Activated naive CD4-positive, alpha-beta T cell treated with anti-CD3 and anti-CD28 coated beads, Interleukin-2, amount 50 U/mL, for 24 hours (primary cell): ENCODE results near the gene SGIP1.

Experiments
- H3K27ac Mint-ChIP-seq: one replicate; pipeline ENCODE4 v1.8.0; 2021; ENCODE audit warnings: mild to moderate bottlenecking, mixed read lengths
- H3K27me3 Mint-ChIP-seq: one replicate; pipeline ENCODE4 v1.8.0; 2021; ENCODE audit warnings: mixed read lengths
- H3K36me3 Mint-ChIP-seq: one replicate; pipeline ENCODE4 v1.8.0; 2021; ENCODE audit warnings: mixed read lengths
- H3K4me1 Mint-ChIP-seq: one replicate; pipeline ENCODE4 v1.8.0; 2021; ENCODE audit warnings: mixed read lengths
- H3K4me3 Mint-ChIP-seq: one replicate; pipeline ENCODE4 v1.8.0; 2021; ENCODE audit warnings: mild to moderate bottlenecking, mixed read lengths
- H3K9me3 Mint-ChIP-seq: one replicate; pipeline ENCODE4 v1.8.0; 2021; ENCODE audit warnings: mixed read lengths

SGIP1 gene

GRCh38 chr1:66533804-66534740 is at the start of gene SGIP1:
Gene SGIP1 (plus strand): TSS chr1:66534153. CDS start chr1:66534359, 206 bp downstream.
- peaks cover 44% of the 10 kb centered on the region for H3K27me3 Mint-ChIP-seq
- no peak within 1 kb of the TSS for H3K27ac Mint-ChIP-seq
- H3K4me3 Mint-ChIP-seq, result peak within 1 kb of the TSS; percentile 88
- peaks cover 19% of the 10 kb centered on the region for H3K4me1 Mint-ChIP-seq
- no peaks in the 10 kb centered on the region for H3K9me3 Mint-ChIP-seq
- H3K36me3 Mint-ChIP-seq, result no peaks in the 10 kb centered on the region

GRCh38 chr1:66489151-66489550 is 44.8 kb upstream of the SGIP1 start:
- Mint-ChIP-seq H3K36me3 (no peaks in the 10 kb centered on the region), H3K4me1 (no peaks in the 10 kb centered on the region), H3K27ac (no peak overlapping the region), H3K9me3 (no peaks in the 10 kb centered on the region), H3K27me3 (no peaks in the 10 kb centered on the region), H3K4me3 (no peak overlapping the region)

- Mint-ChIP-seq H3K27me3 (no peaks in the 10 kb centered on the region), H3K4me1 (no peaks in the 10 kb centered on the region), H3K27ac (no peak overlapping the region), H3K9me3 (no peaks in the 10 kb centered on the region), H3K36me3 (no peaks in the 10 kb centered on the region), H3K4me3 (no peak overlapping the region)
These were observed 43.9 kb upstream of the SGIP1 start for GRCh38 chr1:66489972-66490601.

GRCh38 chr1:66490816-66491215 is 43.1 kb upstream of the SGIP1 start:
- no peaks in the 10 kb centered on the region for H3K4me1 Mint-ChIP-seq
- H3K36me3 Mint-ChIP-seq, result no peaks in the 10 kb centered on the region
- H3K27me3 Mint-ChIP-seq, result no peaks in the 10 kb centered on the region
- no peaks in the 10 kb centered on the region for H3K9me3 Mint-ChIP-seq
- H3K27ac Mint-ChIP-seq, result no peak overlapping the region
- no peak overlapping the region for H3K4me3 Mint-ChIP-seq

GRCh38 chr1:66492424-66492823 is 41.5 kb upstream of the SGIP1 start:
- Mint-ChIP-seq H3K36me3 (no peaks in the 10 kb centered on the region), H3K4me3 (no peak overlapping the region), H3K27me3 (peaks cover 3% of the 10 kb centered on the region), H3K9me3 (no peaks in the 10 kb centered on the region), H3K4me1 (no peaks in the 10 kb centered on the region), H3K27ac (no peak overlapping the region)

GRCh38 chr1:66493731-66494130 is 40.2 kb upstream of the SGIP1 start:
- H3K4me3 Mint-ChIP-seq, result no peak overlapping the region
- no peaks in the 10 kb centered on the region for H3K36me3 Mint-ChIP-seq
- no peaks in the 10 kb centered on the region for H3K4me1 Mint-ChIP-seq
- H3K27ac Mint-ChIP-seq, result no peak overlapping the region
- H3K27me3 Mint-ChIP-seq, result peaks cover 4% of the 10 kb centered on the region
- no peaks in the 10 kb centered on the region for H3K9me3 Mint-ChIP-seq

- H3K9me3 Mint-ChIP-seq, result no peaks in the 10 kb centered on the region
- H3K27ac Mint-ChIP-seq, result no peak overlapping the region
- H3K27me3 Mint-ChIP-seq, result peaks cover 6% of the 10 kb centered on the region
- no peak overlapping the region for H3K4me3 Mint-ChIP-seq
- H3K4me1 Mint-ChIP-seq, result no peaks in the 10 kb centered on the region
- no peaks in the 10 kb centered on the region for H3K36me3 Mint-ChIP-seq
These were observed 39.5 kb upstream of the SGIP1 start for GRCh38 chr1:66494482-66494881.

- H3K9me3 Mint-ChIP-seq, result no peaks in the 10 kb centered on the region
- H3K27me3 Mint-ChIP-seq, result peaks cover 14% of the 10 kb centered on the region
- no peak overlapping the region for H3K4me3 Mint-ChIP-seq
- H3K4me1 Mint-ChIP-seq, result no peaks in the 10 kb centered on the region
- H3K27ac Mint-ChIP-seq, result no peak overlapping the region
- H3K36me3 Mint-ChIP-seq, result no peaks in the 10 kb centered on the region
These were observed 38.5 kb upstream of the SGIP1 start for GRCh38 chr1:66495495-66495894.

GRCh38 chr1:66497910-66498309 is 36.0 kb upstream of the SGIP1 start:
- Mint-ChIP-seq H3K4me1 (no peaks in the 10 kb centered on the region), H3K4me3 (no peak overlapping the region), H3K36me3 (no peaks in the 10 kb centered on the region), H3K27me3 (peaks cover 17% of the 10 kb centered on the region), H3K27ac (no peak overlapping the region), H3K9me3 (no peaks in the 10 kb centered on the region)

GRCh38 chr1:66500301-66500700 is 33.7 kb upstream of the SGIP1 start:
- Mint-ChIP-seq H3K36me3 (no peaks in the 10 kb centered on the region), H3K9me3 (no peaks in the 10 kb centered on the region), H3K4me3 (no peak overlapping the region), H3K27me3 (peaks cover 22% of the 10 kb centered on the region), H3K4me1 (no peaks in the 10 kb centered on the region), H3K27ac (no peak overlapping the region)

- Mint-ChIP-seq H3K27ac (no peak overlapping the region), H3K27me3 (peaks cover 25% of the 10 kb centered on the region), H3K9me3 (no peaks in the 10 kb centered on the region), H3K36me3 (no peaks in the 10 kb centered on the region), H3K4me3 (no peak overlapping the region), H3K4me1 (no peaks in the 10 kb centered on the region)
These were observed 31.9 kb upstream of the SGIP1 start for GRCh38 chr1:66502086-66502485.

- Mint-ChIP-seq H3K4me1 (no peaks in the 10 kb centered on the region), H3K36me3 (no peaks in the 10 kb centered on the region), H3K4me3 (no peak overlapping the region), H3K27ac (no peak overlapping the region), H3K9me3 (no peaks in the 10 kb centered on the region), H3K27me3 (peaks cover 20% of the 10 kb centered on the region)
These were observed 30.0 kb upstream of the SGIP1 start for GRCh38 chr1:66503841-66504470.

- Mint-ChIP-seq H3K36me3 (no peaks in the 10 kb centered on the region), H3K27me3 (peaks cover 13% of the 10 kb centered on the region), H3K9me3 (no peaks in the 10 kb centered on the region), H3K4me3 (no peak overlapping the region), H3K27ac (no peak overlapping the region), H3K4me1 (no peaks in the 10 kb centered on the region)
These were observed 28.1 kb upstream of the SGIP1 start for GRCh38 chr1:66505671-66506392.

- Mint-ChIP-seq H3K36me3 (no peaks in the 10 kb centered on the region), H3K4me1 (no peaks in the 10 kb centered on the region), H3K27ac (no peak overlapping the region), H3K27me3 (peaks cover 11% of the 10 kb centered on the region), H3K4me3 (no peak overlapping the region), H3K9me3 (no peaks in the 10 kb centered on the region)
These were observed 27.6 kb upstream of the SGIP1 start for GRCh38 chr1:66506393-66506687.

GRCh38 chr1:66506991-66507390 is 27.0 kb upstream of the SGIP1 start:
- no peak overlapping the region for H3K27ac Mint-ChIP-seq
- peaks cover 12% of the 10 kb centered on the region for H3K27me3 Mint-ChIP-seq
- no peaks in the 10 kb centered on the region for H3K4me1 Mint-ChIP-seq
- H3K4me3 Mint-ChIP-seq, result no peak overlapping the region
- no peaks in the 10 kb centered on the region for H3K36me3 Mint-ChIP-seq
- no peaks in the 10 kb centered on the region for H3K9me3 Mint-ChIP-seq
